Hematopoietic multipotent progenitor cell treated with erythropoietin and hydrocortisone succinate and interleukin-3 and kit ligand, for 6 days (in vitro differentiated cells): ENCODE results near the gene ORAI2.
"Not testable (repeated sequence)": the region's sequence is repeated elsewhere in the genome, so short reads cannot be mapped to it uniquely, and the experiment has no call there.

ENCODE experiments used
- DNase-seq: peaks from one replicate; pipeline ENCODE4 v3.0.0-alpha.2; 2015

The ORAI2 gene

GRCh38 chr7:102433219-102434038 lies at the start of gene ORAI2:
TSS of gene ORAI2 (plus strand) at chr7:102433575. CDS start at chr7:102438957, 5,382 bp downstream.
- DNase-seq = peak; percentile 78

- DNase-seq = no peak
Observed at GRCh38 chr7:102387064-102387463, 46.3 kb upstream of the ORAI2 start.

- DNase-seq = no peak
Observed at GRCh38 chr7:102389810-102390209, 43.6 kb upstream of the ORAI2 start.

- peak; percentile 82 for DNase-seq
Observed at GRCh38 chr7:102390697-102391484, 42.5 kb upstream of the ORAI2 start.

- DNase-seq = no peak
Observed at GRCh38 chr7:102392330-102392729, 41.0 kb upstream of the ORAI2 start.

GRCh38 chr7:102393467-102393866 lies 39.9 kb upstream of the ORAI2 start:
- no peak for DNase-seq

GRCh38 chr7:102395592-102395872 lies 37.8 kb upstream of the ORAI2 start:
- no peak for DNase-seq

GRCh38 chr7:102395873-102396709 lies 37.3 kb upstream of the ORAI2 start, which contains the start of gene PRKRIP1:
TSS of gene PRKRIP1 (plus strand) at chr7:102396363. CDS start at chr7:102396412, 49 bp downstream.
- DNase-seq = peak; percentile 90

- DNase-seq = peak; percentile 30
Observed at GRCh38 chr7:102396710-102397019, 36.7 kb upstream of the ORAI2 start.

GRCh38 chr7:102398543-102398942 lies 34.8 kb upstream of the ORAI2 start:
- no peak for DNase-seq

- DNase-seq = no peak
Observed at GRCh38 chr7:102400360-102400759, 33.0 kb upstream of the ORAI2 start.

- DNase-seq = no peak
Observed at GRCh38 chr7:102403563-102403962, 29.8 kb upstream of the ORAI2 start.

GRCh38 chr7:102404005-102404861 lies 29.1 kb upstream of the ORAI2 start:
- peak; percentile 90 for DNase-seq

- DNase-seq = not testable (repeated sequence)
Observed at GRCh38 chr7:102404862-102405188, 28.6 kb upstream of the ORAI2 start.

GRCh38 chr7:102407910-102408309 lies 25.5 kb upstream of the ORAI2 start:
- DNase-seq = no peak

GRCh38 chr7:102408530-102408929 lies 24.8 kb upstream of the ORAI2 start:
- not testable (repeated sequence) for DNase-seq

- DNase-seq = no peak
Observed at GRCh38 chr7:102409340-102409739, 24.0 kb upstream of the ORAI2 start.

- DNase-seq = no peak
Observed at GRCh38 chr7:102410123-102410522, 23.3 kb upstream of the ORAI2 start.

GRCh38 chr7:102410918-102411317 lies 22.5 kb upstream of the ORAI2 start:
- DNase-seq = no peak

- peak; percentile 82 for DNase-seq
Observed at GRCh38 chr7:102412548-102412947, 20.8 kb upstream of the ORAI2 start.

- no peak for DNase-seq
Observed at GRCh38 chr7:102413091-102413490, 20.3 kb upstream of the ORAI2 start.

GRCh38 chr7:102413611-102414010 lies 19.8 kb upstream of the ORAI2 start:
- DNase-seq = no peak
